Renal cortical epithelial cell (primary cell): ENCODE data around the gene ZNF585A. TPM values are rescaled to one million over a fixed set of nuclear protein-coding genes. Genes with fewer than 3 reads are reported as not detected.

ENCODE experiments used
- total RNA-seq: library from RNA; depleted of rRNA; stranded (reverse); fragments of >200 nt; gene quantifications from 2 replicates; pipeline ENCODE4 v1.2.3, GENCODE V29; 2014

ZNF585A gene
- total RNA-seq, 1 donor from 2014 or later, result 8.4 TPM

Other genes with a start within 250 kb of the ZNF585A start
- 2.8 and 15.8 TPM in 2 replicates for gene ZNF420, start 94.3 kb downstream of the ZNF585A start, total RNA-seq
- 11.3 and 24.4 TPM in 2 replicates for gene ZNF585B, start 37.8 kb upstream of the ZNF585A start, total RNA-seq
- 6.6 and 6.8 TPM in 2 replicates for gene ZNF383, start 45.5 kb upstream of the ZNF585A start, total RNA-seq
- gene ZNF527, start 198.4 kb upstream of the ZNF585A start, total RNA-seq, result 2.8 and 8.1 TPM in 2 replicates